Measurements from ENCODE around the gene ZSCAN2. TPM values are rescaled to one million over a fixed set of nuclear protein-coding genes. Genes with fewer than 3 reads are reported as not detected.
A peak's percentile ranks its signal among the peaks of the same experiment; 100 is the strongest.

Gene ZSCAN2
- total RNA-seq, 2 experiments from 2014 or later: 10.8 to 10.9 TPM

- Mint-ChIP-seq H3K4me3 (no peak overlapping the region), H3K36me3 (ENCODE audit: low read depth) (peaks cover 55% of the 10 kb centered on the region), H3K4me1 (peaks cover 15% of the 10 kb centered on the region), H3K9me3 (no peaks in the 10 kb centered on the region), H3K27ac (no peak overlapping the region), H3K27me3 (no peaks in the 10 kb centered on the region)
- POLR2A ChIA-PET: interaction anchor here (1.2 to 1.4 kb wide), 2 partner anchors 10 to 47 kb away, joined by 3 to 4 read pairs; no protein-coding TSS in a partner anchor
- DNase-seq: no peak
- CTCF ChIA-PET: no interaction called here
These were observed 45.2 kb downstream of the ZSCAN2 start for GRCh38 chr15:84645997-84646396.

GRCh38 chr15:84647726-84648125, 46.9 kb downstream of the ZSCAN2 start:
- Mint-ChIP-seq H3K9me3 (no peaks in the 10 kb centered on the region), H3K4me3 (no peak overlapping the region), H3K36me3 (ENCODE audit: low read depth) (peaks cover 57% of the 10 kb centered on the region), H3K27me3 (no peaks in the 10 kb centered on the region), H3K4me1 (peaks cover 26% of the 10 kb centered on the region), H3K27ac (peak overlapping the region; percentile 11)
- POLR2A ChIA-PET: interaction anchor here (1.0 to 1.4 kb wide), 2 partner anchors 12 to 17 kb away, joined by 3 to 4 read pairs; no protein-coding TSS in a partner anchor
- CTCF ChIA-PET: no interaction called here
- no peak for DNase-seq

- DNase-seq: no peak
- H3K4me1 Mint-ChIP-seq: peaks cover 34% of the 10 kb centered on the region
- ChIA-PET CTCF (interaction anchor here (1.4 kb wide), 1 partner anchor 15 kb away, joined by 4 read pairs; no protein-coding TSS in a partner anchor), POLR2A (interaction anchor here (0.9 to 1.4 kb wide), 3 partner anchors 10 to 157 kb away, joined by 3 to 4 read pairs (median 4); no protein-coding TSS in a partner anchor)
- no peaks in the 10 kb centered on the region for H3K27me3 Mint-ChIP-seq
- H3K9me3 Mint-ChIP-seq: no peaks in the 10 kb centered on the region
- no peak overlapping the region for H3K4me3 Mint-ChIP-seq
- peaks cover 49% of the 10 kb centered on the region for H3K36me3 Mint-ChIP-seq (ENCODE audit: low read depth)
- H3K27ac Mint-ChIP-seq: no peak overlapping the region
These were observed 47.7 kb downstream of the ZSCAN2 start for GRCh38 chr15:84648539-84648938.

- ChIA-PET POLR2A (interaction anchor here (1.4 to 2.7 kb wide), 2 partner anchors 66 to 156 kb away, joined by 3 to 9 read pairs; partner anchors contain the start of gene SEC11A), CTCF (interaction anchor here (1.4 kb wide), 1 partner anchor 16 kb away, joined by 4 read pairs; no protein-coding TSS in a partner anchor)
- no peak for DNase-seq
- Mint-ChIP-seq H3K27me3 (no peaks in the 10 kb centered on the region), H3K36me3 (ENCODE audit: low read depth) (peaks cover 44% of the 10 kb centered on the region), H3K4me1 (peaks cover 37% of the 10 kb centered on the region), H3K4me3 (no peak overlapping the region), H3K9me3 (no peaks in the 10 kb centered on the region), H3K27ac (no peak overlapping the region)
These were observed 48.9 kb downstream of the ZSCAN2 start for GRCh38 chr15:84649706-84650105.

- POLR2A ChIA-PET: interaction anchor here (1.0 to 4.6 kb wide), 19 partner anchors 12 to 257 kb away, joined by 3 to 42 read pairs (median 4); partner anchors contain the start of genes SEC11A and ZSCAN2
- Mint-ChIP-seq H3K36me3 (ENCODE audit: low read depth) (peaks cover 21% of the 10 kb centered on the region), H3K27ac (peak overlapping the region; percentile 83), H3K27me3 (no peaks in the 10 kb centered on the region), H3K4me3 (peak overlapping the region; percentile 99), H3K9me3 (no peaks in the 10 kb centered on the region), H3K4me1 (peaks cover 49% of the 10 kb centered on the region)
- CTCF ChIA-PET: interaction anchor here (0.8 to 3.2 kb wide), 11 partner anchors 16 to 275 kb away, joined by 3 to 22 read pairs (median 5); no protein-coding TSS in a partner anchor
- no peak for DNase-seq
These were observed 52.7 kb downstream of the ZSCAN2 start for GRCh38 chr15:84653584-84653909.

GRCh38 chr15:84653910-84654688, 53.3 kb downstream of the ZSCAN2 start, which contains the start of gene WDR73:
WDR73 (minus strand) TSS chr15:84654283; CDS start chr15:84654274, 9 bp downstream.
- peak; percentile 98 for DNase-seq
- H3K27me3 Mint-ChIP-seq: no peaks in the 10 kb centered on the region
- H3K9me3 Mint-ChIP-seq: no peaks in the 10 kb centered on the region
- H3K36me3 Mint-ChIP-seq (ENCODE audit: low read depth): peaks cover 18% of the 10 kb centered on the region
- peak within 1 kb of the TSS; percentile 99 for H3K4me3 Mint-ChIP-seq
- H3K27ac Mint-ChIP-seq: peak within 1 kb of the TSS; percentile 83
- ChIA-PET POLR2A (interaction anchor here (0.6 to 4.6 kb wide), 24 partner anchors 12 to 449 kb away, joined by 3 to 42 read pairs (median 4); partner anchors contain the start of genes SEC11A and ZSCAN2), CTCF (interaction anchor here (0.8 to 3.2 kb wide), 14 partner anchors 12 to 274 kb away, joined by 3 to 22 read pairs (median 4); partner anchors contain the start of gene ZSCAN2)
- peaks cover 50% of the 10 kb centered on the region for H3K4me1 Mint-ChIP-seq

- peaks cover 50% of the 10 kb centered on the region for H3K4me1 Mint-ChIP-seq
- H3K4me3 Mint-ChIP-seq: peak overlapping the region; percentile 99
- H3K9me3 Mint-ChIP-seq: no peaks in the 10 kb centered on the region
- H3K27ac Mint-ChIP-seq: peak overlapping the region; percentile 55
- H3K36me3 Mint-ChIP-seq (ENCODE audit: low read depth): peaks cover 18% of the 10 kb centered on the region
- ChIA-PET POLR2A (interaction anchor here (0.6 to 5.3 kb wide), 27 partner anchors 12 to 449 kb away, joined by 3 to 42 read pairs (median 4); partner anchors contain the start of genes SEC11A and ZSCAN2), CTCF (interaction anchor here (0.9 to 6.1 kb wide), 14 partner anchors 11 to 273 kb away, joined by 3 to 36 read pairs (median 8); partner anchors contain the start of genes SEC11A and ZSCAN2)
- H3K27me3 Mint-ChIP-seq: no peaks in the 10 kb centered on the region
- DNase-seq: peak; percentile 83
These were observed 54.1 kb downstream of the ZSCAN2 start for GRCh38 chr15:84654689-84655453.

GRCh38 chr15:84656972-84657371, 56.2 kb downstream of the ZSCAN2 start:
- Mint-ChIP-seq H3K27me3 (no peaks in the 10 kb centered on the region), H3K4me3 (peak overlapping the region; percentile 73), H3K36me3 (ENCODE audit: low read depth) (peaks cover 17% of the 10 kb centered on the region), H3K27ac (no peak overlapping the region), H3K9me3 (no peaks in the 10 kb centered on the region), H3K4me1 (peaks cover 46% of the 10 kb centered on the region)
- ChIA-PET CTCF (interaction anchor here (1.9 to 6.1 kb wide), 4 partner anchors 25 to 70 kb away, joined by 6 to 36 read pairs (median 9); partner anchors contain the start of genes SEC11A and ZSCAN2), POLR2A (interaction anchor here (1.8 to 5.3 kb wide), 6 partner anchors 25 to 92 kb away, joined by 4 to 42 read pairs (median 18); partner anchors contain the start of gene SEC11A)
- no peak for DNase-seq

GRCh38 chr15:84657748-84658079, 56.9 kb downstream of the ZSCAN2 start:
- POLR2A ChIA-PET: interaction anchor here (1.8 to 5.3 kb wide), 5 partner anchors 25 to 92 kb away, joined by 4 to 24 read pairs (median 17); partner anchors contain the start of gene SEC11A
- H3K4me3 Mint-ChIP-seq: peak overlapping the region; percentile 73
- H3K4me1 Mint-ChIP-seq: peaks cover 40% of the 10 kb centered on the region
- H3K9me3 Mint-ChIP-seq: no peaks in the 10 kb centered on the region
- CTCF ChIA-PET: interaction anchor here (1.5 to 6.1 kb wide), 3 partner anchors 26 to 59 kb away, joined by 6 to 36 read pairs (median 10); partner anchors contain the start of gene SEC11A
- H3K36me3 Mint-ChIP-seq (ENCODE audit: low read depth): peaks cover 11% of the 10 kb centered on the region
- no peaks in the 10 kb centered on the region for H3K27me3 Mint-ChIP-seq
- DNase-seq: no peak
- no peak overlapping the region for H3K27ac Mint-ChIP-seq

- CTCF ChIA-PET: interaction anchor here (0.6 to 6.1 kb wide), 22 partner anchors 9 to 406 kb away, joined by 3 to 36 read pairs (median 4); partner anchors contain the start of gene SEC11A
- Mint-ChIP-seq H3K4me3 (peak within 1 kb of the TSS; percentile 73), H3K9me3 (no peaks in the 10 kb centered on the region), H3K27ac (peak within 1 kb of the TSS; percentile 76), H3K27me3 (no peaks in the 10 kb centered on the region), H3K36me3 (ENCODE audit: low read depth) (peaks cover 11% of the 10 kb centered on the region), H3K4me1 (peaks cover 35% of the 10 kb centered on the region)
- peak; percentile 83 for DNase-seq
- POLR2A ChIA-PET: interaction anchor here (0.8 to 5.3 kb wide), 12 partner anchors 10 to 91 kb away, joined by 3 to 24 read pairs (median 6); partner anchors contain the start of gene SEC11A
These were observed 57.4 kb downstream of the ZSCAN2 start, which contains the start of gene NMB for GRCh38 chr15:84658080-84658787. NMB (minus strand) TSS chr15:84658199; CDS start chr15:84658152, 47 bp downstream.

- H3K27me3 Mint-ChIP-seq: no peaks in the 10 kb centered on the region
- no peaks in the 10 kb centered on the region for H3K9me3 Mint-ChIP-seq
- DNase-seq: no peak
- H3K4me1 Mint-ChIP-seq: peaks cover 29% of the 10 kb centered on the region
- peak overlapping the region; percentile 68 for H3K4me3 Mint-ChIP-seq
- CTCF ChIA-PET: interaction anchor here (0.7 to 6.1 kb wide), 21 partner anchors 22 to 405 kb away, joined by 3 to 36 read pairs (median 4); partner anchors contain the start of gene SEC11A
- H3K27ac Mint-ChIP-seq: peak overlapping the region; percentile 76
- POLR2A ChIA-PET: interaction anchor here (0.8 to 5.3 kb wide), 11 partner anchors 10 to 90 kb away, joined by 3 to 24 read pairs (median 6); partner anchors contain the start of gene SEC11A
- H3K36me3 Mint-ChIP-seq (ENCODE audit: low read depth): peaks cover 9% of the 10 kb centered on the region
These were observed 58.1 kb downstream of the ZSCAN2 start for GRCh38 chr15:84658788-84659411.
